Measurements from ENCODE around the gene PRPF19.

The PRPF19 gene

DNA sequence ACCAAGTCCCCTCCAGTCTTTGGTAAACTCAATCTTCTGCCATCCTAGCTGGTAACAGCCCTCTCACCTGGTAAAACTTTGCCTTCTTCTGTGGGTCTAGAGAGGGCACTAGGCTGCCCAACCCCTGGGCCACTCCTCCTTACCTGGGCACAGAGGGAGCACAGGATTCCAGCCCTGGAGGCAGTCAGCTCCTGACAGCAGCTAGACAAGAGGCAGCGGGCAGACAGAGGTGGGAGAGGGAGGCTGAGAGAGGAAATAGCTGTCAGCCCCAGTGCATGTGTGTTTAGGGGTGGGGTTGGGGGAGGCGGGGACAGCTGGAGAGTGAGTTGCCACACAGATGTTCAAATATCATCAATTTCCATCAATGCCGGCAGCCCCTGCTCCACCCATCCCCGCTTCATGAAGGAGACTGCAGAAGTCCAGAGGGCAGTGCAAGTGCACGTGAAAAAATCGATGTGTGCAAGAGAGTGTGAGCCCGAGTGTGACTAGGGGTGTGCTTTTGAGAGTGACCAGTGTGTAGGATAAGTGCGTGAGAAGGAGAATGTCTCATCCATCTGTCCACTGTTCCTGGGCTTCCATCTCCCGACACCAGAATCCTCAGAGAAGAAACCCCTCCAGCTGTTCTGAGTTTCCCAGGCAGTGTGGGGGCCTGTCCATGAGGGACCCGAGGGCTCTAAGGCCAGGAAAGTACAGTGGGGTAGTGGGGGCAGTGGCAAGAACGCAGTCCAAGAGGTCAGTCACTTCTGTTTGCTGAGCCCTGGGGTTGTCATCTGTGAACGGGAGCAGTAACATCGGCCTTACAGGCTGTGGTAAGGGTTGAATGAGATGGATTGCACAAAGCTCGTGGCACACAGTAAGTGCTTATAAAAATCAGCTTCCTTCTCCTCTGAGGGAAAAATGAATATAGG, 50.4 kb downstream of the PRPF19 start, which contains the start of gene PTGDR2:
PTGDR2 (minus strand) TSS at position 225 of the 908 bp plus-strand sequence. CDS start 2,228 bp downstream, outside the sequence.
- DNase-seq, result no peak

DNA sequence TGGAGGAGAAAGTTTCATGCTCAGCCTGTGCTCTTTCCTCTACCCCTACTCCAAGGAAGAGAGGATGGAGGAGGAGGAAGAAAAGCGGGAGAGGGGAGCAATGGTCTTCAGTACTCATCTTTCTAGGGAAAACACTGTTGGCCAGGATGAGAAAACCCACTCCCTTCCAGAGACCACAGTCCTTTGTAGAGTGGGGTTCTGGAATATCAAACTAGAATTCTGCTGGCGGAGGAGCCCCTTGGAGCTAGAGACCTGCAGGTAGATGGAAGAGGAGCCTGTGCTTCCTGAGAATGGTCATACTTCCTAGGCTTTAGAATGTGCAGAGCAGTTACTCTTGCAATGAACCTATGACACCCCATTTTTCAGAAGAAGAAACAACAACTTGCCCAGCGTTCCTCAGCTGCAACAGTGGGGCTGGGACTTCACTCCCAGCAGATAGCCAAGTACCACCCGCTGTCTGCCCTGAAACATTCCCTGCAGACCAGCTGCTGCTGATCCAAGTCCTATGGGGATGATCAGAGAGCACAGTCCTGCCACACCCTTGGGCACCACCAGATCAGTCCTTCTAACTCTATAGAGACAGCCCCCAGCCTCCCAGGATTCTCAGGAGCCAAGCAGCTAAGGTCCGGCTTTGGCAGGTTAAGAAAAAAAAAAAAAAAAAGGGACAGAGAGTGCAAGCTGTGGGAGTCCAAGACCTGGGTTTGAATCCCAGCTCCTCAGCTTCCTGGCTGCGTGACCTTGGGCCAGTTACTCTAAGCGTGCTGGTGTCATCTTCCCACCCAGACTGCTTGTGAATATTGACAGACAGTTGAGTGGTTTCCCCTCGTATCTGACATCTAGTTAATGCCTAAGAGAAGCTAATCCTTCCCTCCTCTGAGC, 51.3 kb downstream of the PRPF19 start:
- no peak for DNase-seq

DNA sequence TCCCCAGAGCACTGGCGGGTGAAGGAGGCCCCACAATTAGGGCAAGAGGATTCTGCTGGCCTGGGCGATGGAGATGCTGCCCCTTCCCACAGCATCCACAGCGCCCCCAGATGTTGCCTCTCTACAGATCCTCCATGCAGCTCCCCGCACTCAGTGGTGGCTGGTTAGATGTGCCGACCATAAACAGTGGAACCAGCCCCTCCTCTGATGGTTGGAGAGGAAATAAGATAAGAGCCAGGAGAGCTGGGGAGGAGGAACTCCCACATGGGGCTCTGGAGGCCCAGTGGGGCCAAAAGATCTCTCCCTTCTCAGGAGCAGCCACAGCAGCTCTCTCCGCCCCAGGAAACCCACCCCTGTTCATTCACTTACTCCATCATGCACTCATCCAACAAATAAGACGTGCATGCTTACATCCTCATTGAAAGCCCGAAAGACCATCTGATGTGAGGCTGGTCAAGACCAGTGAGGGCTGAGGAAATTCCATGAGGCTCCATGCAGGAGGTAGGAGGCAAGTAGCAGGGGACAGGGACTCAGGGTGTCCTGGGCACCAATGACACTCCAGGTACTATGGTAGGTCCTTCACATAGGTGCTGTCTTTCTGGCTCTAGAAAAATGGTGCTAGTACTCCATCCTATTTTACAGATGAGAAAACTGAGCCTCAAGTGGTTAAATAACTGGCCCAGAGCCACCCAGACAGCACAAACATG, 52.1 kb downstream of the PRPF19 start:
- DNase-seq, result no peak

DNA sequence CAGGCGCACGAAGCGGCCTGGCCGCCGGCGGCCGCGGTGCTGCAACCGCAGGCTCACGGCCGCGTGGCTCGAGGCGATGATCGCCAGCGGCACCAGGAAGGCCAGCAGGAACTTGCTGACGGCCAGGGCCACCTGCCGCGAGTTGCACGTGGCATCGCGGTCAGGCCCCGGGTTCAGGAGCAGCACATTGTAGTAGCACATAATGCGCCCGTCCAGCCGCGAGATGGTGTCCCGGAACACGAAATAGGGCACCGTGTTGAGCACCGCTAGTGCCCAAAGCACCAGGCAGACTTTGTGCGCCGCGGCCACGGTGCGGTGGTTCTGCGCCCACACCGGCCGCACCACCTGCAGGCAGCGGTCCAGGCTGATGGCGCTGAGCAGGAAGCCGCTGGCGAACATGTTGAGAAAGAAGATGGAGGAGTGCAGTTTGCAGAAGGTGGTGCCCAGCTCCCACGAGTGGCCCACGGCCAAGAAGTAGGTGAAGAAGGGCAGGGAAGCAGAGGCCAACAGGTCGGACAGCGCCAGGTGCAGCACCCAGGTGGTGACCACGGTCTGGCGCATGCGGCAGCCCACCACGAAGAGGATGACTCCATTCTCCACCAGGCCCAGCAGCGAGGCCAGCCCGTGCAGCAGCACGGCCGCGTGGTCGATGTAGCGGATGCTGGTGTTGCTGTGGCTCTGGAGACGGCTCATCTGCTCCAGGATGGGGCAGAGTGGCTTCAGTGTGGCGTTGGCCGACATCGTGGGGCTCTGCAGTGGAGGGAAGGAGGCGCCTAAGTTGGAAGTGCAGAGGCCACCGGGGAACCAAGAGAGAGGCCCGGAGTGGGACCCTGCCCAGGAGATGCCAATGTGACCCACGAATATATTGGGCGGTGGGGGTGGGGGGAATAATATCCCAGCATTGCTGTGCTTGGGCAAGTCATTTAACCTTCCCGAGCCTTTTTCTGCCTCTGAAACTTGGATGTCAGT, 53.1 kb downstream of the PRPF19 start:
- no peak for DNase-seq

DNA sequence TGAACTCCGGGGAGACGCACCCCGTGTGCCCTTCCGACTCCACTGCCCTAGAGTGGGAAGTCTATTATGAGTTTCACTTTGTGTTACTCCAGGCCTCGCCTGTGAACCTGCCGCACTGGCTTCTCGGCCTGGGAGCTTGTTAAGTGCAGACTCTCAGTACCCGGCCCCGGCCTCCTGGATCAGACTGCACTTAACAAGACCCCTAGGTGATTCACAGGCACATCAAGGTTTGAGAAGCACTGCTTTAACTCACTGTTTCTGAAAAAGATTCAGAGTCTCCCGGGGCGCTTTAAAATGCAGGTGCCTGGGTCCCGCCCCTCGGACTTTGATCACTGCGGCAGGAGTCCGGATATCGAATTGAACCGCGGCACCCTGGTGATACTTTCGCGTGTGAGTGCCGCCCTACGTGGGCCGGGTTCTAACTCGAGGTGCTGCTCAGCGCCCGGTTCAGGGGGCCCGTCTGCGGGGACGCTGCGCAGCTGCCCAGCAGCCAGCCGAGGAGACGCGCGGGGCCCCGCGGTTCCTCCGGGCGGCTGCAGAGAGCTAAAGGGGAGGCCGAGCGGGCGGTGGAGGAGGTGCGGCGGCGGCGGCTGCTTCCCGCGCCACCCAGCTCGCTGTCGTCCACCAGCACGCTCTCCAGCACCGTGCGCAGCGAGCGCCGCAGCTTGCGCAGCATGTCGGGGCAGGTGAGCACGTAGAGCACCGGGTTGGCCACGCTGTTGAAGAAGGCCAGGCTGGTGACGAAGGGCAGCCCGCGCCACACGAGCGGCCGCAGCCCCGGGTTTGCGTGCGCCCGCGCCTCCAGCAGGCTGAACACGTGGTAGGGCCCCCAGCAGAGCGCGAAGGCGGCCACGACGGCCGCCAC, 54.0 kb downstream of the PRPF19 start:
- no peak for DNase-seq

DNA sequence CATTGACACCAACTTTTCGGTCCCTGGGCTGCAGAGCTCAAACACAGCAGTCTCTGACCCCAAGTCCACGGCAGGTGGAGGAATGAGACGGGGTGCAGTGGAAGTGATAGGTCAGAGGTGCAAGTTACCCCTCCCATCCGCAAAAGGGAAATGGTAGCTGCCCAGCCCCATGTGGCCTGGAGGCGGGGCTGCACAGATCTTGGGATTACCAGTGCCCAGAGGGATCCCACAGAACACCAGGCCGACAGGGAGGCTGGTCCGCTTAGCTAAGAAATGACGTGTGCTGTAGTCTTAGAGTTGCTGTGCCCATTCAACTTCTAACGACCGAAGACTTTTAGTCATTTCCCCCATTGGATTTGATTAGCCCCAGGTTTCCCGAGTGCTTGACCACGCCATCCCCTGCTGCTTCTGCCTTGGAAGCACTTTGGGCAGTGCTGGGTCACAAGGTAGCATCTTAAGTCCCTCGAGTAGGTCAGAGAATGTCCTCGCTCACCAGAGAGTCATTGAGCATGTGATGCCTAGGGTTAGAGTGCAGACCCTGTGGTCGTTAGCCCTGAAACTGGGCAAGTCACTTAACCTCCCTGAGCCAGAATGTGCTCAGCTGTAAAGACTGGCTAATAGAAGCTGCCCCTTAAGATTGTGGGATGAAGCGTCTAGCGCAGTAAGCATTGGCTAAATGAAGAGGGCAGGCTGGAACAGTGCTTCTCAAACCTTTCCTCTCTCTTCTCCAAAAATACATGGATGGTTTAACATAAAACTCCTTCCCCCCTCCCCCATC, 54.9 kb downstream of the PRPF19 start:
- DNase-seq, result no peak

DNA sequence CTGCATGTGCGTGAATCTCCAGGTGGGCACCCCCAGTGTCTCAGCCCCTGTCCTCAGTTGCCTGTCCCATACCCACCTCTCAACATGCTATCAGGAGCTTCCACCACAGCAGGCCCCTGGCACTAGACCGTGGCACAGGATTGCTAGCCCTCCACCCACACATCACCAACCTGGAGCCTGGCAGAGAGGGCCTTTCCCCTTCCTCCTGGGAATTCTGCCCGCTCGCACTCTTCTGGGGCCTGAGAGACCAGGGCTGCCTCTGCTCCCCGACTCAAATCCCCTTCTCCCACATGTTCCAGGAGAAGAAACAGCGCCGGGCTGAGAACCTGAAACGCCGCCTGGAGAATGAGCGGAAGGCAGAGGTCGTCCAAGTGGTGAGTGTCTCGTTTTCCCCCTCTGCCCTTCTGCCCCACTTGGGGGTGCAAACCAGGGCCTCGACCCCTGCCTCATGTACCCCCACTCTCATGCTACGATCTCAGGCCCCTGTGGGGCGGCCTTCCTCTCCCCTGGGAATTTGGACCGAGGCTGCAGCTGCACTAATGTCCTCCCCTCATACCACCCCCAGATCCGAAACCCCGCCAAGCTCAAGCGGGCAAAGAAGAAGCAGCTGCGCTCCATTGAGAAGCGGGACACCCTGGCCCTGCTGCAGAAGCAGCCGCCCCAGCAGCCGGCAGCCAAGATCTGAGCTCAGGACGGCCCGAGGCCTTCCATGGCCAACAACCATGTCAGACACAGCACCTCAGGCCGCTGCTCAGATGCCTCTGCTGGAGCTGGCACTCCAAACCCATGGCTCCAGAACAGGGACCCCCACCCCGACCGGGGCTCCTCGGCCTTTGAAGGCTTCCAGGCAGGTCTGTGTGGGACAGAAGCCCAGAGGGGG, 56.5 kb downstream of the PRPF19 start:
- no peak for DNase-seq

DNA sequence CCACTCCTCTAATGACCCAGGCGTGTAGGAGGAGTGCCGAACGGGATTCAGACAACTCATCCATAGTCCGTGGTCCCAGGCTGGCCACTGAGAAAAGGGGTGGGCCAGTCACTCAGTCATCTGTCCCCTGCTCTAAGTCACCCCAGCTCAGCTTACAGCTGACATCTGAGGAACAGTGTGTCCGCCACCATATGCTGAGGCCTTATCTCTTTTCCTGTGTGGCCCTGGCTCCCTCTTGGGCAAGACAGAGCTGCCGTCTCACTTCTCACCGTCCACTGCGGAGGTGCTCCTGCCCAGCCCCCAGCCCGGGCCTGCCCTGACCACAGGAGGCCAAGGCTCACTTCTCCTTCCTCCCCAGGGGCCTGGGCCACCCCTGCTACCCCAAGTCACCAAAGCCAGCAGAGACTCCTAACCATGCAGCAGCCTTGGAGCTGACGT, 57.7 kb downstream of the PRPF19 start:
- no peak for DNase-seq

DNA sequence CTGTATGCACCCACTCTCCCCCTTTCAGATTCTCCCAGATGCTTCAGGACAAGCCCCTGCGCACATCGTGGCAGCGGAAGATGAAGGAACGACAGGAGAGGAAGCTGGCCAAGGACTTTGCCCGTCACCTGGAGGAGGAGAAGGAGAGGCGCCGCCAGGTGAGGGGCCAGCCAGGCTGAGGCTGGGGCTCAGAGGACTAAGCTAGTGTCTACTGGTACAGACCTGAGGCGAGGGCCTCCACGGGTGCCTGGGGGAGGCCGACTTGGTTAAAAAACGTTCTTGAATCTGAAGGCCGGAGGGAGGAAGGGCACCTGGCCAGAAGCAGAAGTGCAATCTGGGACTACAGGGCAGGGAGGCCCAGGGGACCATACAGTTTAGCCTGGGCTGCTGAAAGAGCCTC, 58.5 kb downstream of the PRPF19 start:
- DNase-seq, result no peak

DNA sequence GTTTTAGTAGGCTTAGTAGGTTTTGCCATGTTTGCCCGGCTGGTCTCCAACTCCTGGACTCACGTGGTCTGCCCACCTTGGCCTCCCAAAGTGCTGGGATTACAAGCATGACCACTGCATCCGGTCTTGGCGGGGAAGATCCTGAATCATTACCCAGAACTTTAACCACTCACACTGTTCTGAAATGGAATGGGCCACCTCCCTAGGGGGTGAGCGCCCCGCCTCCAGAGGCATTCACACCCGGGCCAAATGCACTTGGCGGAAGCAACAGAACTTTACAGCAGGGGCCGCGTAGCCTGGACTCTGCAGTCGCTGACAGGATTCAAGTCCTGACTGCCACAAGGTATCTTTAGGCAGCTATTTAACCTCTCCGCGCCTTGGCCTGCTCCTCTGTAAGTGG, 59.1 kb downstream of the PRPF19 start:
- DNase-seq, result no peak

DNA sequence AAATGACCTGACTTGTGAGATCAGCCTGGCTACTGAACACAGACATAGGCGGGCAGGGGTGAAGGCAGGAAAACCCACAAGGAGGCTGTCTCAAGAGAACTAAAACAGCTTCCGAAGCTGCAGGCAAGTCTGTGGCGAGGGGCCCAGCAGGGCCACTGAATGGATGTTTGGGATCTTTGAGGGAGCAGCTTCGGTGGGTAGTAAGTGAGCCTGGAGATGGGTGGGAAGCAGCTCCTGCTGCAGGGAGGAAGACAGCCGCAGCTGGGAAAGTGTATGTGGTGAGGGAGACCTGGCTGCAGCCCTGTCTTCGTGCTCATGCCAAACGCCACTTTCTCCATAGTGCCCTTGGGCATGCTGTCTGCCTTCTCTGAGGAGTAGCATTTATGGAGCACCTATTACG, 61.0 kb downstream of the PRPF19 start:
- DNase-seq, result no peak

DNA sequence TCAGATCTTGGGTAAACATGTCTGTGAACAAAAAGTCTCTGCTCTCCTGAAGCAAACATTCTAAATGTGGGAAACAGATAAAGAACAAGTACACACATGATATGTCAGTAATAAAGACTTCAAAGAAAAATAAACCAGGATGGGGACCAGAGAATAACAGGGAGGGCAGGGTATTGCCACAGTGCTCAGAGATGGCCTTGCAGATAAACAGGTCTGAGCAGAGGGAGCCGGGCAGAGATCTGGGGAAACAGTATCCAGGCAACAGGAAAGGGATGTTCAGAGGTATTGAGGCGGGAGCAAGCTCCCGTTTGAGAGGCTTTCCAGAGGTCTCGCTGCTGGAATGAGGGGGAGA, 61.5 kb downstream of the PRPF19 start:
- no peak for DNase-seq

DNA sequence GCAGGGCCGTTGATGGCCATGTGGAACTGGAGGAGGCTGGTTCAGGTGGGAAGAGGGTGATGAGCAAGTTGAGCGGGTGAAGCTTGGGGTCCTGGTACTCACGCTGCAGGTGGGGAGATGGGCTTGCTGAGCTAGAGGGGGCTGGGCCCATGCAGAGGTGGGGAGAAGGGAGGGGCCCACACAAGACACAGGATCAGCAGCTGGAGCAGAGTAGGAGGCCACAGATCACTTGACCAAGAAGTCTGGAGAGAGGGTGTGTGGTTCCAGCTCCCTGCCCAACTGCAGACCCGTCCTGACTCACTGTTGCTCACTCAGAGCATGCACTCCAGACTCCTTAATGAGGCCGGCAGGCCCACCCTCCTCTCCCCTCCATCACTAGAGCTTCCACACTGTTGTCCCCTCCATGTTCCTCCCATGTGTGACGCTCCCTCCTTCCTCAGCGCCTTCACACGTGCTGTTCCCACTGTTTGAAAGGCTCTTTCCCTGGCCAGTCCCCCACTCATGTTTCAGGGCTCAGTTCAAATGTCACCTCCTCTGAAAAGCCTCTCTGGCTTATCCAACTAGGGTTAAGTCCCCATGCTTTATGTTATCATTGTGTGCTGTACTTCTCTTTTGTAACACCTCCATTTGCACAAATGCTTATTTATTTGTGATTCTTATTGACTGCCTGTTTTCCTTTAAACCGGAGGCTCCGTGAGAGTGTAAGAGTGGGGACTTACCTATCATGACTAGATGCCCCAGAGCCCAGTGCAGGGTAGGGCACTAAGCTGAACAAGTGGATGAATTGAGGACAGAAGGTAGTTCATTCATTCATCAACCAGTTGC, 62.1 kb downstream of the PRPF19 start:
- no peak for DNase-seq

DNA sequence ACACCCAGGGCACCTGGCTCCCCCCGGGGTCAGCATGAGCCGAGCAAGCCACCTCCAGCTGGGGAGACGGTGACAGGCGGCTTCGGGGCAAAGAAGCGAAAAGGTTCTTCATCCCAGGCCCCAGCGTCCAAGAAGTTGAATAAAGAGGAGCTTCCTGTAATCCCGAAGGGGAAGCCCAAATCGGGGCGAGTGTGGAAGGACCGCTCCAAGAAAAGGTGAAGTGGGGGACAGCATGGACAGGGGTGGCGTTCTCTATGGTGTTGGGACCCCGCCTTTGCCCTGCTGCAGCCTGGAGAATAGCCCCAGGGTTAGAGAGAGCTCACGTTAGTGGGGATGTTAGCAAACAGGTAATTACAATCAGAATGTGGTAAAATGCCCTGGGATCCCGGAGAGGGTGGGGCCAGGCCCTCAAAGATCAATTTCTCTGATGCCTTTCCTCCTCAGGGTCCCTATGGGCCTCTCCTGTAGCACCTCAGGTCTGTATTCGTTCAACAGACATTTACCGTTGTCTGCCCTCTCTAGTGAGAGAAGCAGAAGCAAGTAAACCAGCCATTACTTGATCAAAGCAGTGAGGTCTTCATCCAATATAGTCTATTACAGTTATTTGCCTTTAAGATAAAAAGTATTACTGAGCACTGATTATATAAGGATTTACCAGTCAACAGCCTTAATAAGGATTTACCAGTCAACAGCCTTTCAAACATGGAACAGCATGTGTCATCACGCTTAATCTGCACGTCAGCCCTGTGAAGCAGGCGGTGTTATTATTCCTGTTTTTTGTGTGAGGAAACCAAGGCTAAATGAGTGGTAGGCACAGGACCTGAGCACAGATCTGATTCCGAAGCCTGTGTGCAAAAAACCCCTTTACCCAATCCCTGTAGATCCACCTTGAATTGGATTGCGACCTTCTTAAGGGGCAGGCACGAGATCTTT, 63.5 kb downstream of the PRPF19 start:
- peak; percentile 27 for DNase-seq

DNA sequence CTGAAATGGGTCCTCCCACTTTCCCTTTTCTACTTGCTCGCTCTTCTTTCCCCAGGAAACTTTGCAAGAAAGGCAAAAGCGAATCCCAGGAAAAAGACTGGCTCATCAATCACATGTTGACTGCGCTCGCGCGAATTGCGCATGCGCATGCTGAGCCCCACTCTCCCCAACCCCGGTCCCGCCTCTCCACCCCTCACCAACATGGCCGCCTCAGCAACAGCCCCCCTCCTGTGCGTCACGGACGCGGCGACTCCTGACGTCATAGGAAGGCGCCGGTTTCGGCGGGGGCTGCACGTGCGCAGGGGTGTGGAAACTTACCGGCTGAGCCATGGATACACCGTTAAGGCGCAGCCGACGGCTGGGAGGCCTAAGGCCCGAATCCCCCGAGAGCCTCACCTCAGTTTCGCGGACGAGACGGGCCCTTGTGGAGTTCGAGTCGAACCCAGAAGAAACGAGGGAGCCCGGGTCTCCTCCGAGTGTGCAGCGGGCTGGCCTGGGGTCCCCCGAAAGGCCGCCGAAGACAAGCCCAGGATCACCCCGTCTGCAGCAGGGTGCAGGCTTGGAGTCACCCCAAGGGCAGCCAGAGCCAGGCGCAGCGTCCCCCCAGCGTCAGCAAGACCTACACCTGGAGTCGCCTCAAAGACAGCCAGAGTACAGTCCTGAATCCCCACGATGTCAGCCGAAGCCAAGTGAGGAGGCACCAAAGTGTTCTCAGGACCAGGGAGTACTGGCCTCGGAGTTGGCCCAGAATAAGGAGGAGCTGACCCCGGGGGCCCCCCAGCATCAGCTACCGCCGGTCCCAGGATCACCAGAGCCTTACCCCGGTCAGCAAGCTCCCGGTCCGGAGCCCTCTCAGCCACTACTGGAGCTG, 64.4 kb downstream of the PRPF19 start, which contains the start of gene CCDC86:
CCDC86 (plus strand) TSS at position 317 of the 871 bp plus-strand sequence; CDS start at position 329, 12 bp downstream.
- peak; percentile 99 for DNase-seq

All from activated CD8-positive, alpha-beta memory T cell treated with anti-CD3 and anti-CD28 coated beads, Interleukin-2, amount 50 U/mL, for 4 hours (primary cell).